ENCODE results near the gene CTSE. TPM values are rescaled to one million over a fixed set of nuclear protein-coding genes. Genes with fewer than 3 reads are reported as not detected.

Gene CTSE
- total and polyA plus RNA-seq, 2 of the 8 experiments (the other 6 are each of a cell fraction or from before 2014, with no cell fraction given) = 0.03 TPM; not detected in 1

- TF ChIP-seq, protein P1, sequence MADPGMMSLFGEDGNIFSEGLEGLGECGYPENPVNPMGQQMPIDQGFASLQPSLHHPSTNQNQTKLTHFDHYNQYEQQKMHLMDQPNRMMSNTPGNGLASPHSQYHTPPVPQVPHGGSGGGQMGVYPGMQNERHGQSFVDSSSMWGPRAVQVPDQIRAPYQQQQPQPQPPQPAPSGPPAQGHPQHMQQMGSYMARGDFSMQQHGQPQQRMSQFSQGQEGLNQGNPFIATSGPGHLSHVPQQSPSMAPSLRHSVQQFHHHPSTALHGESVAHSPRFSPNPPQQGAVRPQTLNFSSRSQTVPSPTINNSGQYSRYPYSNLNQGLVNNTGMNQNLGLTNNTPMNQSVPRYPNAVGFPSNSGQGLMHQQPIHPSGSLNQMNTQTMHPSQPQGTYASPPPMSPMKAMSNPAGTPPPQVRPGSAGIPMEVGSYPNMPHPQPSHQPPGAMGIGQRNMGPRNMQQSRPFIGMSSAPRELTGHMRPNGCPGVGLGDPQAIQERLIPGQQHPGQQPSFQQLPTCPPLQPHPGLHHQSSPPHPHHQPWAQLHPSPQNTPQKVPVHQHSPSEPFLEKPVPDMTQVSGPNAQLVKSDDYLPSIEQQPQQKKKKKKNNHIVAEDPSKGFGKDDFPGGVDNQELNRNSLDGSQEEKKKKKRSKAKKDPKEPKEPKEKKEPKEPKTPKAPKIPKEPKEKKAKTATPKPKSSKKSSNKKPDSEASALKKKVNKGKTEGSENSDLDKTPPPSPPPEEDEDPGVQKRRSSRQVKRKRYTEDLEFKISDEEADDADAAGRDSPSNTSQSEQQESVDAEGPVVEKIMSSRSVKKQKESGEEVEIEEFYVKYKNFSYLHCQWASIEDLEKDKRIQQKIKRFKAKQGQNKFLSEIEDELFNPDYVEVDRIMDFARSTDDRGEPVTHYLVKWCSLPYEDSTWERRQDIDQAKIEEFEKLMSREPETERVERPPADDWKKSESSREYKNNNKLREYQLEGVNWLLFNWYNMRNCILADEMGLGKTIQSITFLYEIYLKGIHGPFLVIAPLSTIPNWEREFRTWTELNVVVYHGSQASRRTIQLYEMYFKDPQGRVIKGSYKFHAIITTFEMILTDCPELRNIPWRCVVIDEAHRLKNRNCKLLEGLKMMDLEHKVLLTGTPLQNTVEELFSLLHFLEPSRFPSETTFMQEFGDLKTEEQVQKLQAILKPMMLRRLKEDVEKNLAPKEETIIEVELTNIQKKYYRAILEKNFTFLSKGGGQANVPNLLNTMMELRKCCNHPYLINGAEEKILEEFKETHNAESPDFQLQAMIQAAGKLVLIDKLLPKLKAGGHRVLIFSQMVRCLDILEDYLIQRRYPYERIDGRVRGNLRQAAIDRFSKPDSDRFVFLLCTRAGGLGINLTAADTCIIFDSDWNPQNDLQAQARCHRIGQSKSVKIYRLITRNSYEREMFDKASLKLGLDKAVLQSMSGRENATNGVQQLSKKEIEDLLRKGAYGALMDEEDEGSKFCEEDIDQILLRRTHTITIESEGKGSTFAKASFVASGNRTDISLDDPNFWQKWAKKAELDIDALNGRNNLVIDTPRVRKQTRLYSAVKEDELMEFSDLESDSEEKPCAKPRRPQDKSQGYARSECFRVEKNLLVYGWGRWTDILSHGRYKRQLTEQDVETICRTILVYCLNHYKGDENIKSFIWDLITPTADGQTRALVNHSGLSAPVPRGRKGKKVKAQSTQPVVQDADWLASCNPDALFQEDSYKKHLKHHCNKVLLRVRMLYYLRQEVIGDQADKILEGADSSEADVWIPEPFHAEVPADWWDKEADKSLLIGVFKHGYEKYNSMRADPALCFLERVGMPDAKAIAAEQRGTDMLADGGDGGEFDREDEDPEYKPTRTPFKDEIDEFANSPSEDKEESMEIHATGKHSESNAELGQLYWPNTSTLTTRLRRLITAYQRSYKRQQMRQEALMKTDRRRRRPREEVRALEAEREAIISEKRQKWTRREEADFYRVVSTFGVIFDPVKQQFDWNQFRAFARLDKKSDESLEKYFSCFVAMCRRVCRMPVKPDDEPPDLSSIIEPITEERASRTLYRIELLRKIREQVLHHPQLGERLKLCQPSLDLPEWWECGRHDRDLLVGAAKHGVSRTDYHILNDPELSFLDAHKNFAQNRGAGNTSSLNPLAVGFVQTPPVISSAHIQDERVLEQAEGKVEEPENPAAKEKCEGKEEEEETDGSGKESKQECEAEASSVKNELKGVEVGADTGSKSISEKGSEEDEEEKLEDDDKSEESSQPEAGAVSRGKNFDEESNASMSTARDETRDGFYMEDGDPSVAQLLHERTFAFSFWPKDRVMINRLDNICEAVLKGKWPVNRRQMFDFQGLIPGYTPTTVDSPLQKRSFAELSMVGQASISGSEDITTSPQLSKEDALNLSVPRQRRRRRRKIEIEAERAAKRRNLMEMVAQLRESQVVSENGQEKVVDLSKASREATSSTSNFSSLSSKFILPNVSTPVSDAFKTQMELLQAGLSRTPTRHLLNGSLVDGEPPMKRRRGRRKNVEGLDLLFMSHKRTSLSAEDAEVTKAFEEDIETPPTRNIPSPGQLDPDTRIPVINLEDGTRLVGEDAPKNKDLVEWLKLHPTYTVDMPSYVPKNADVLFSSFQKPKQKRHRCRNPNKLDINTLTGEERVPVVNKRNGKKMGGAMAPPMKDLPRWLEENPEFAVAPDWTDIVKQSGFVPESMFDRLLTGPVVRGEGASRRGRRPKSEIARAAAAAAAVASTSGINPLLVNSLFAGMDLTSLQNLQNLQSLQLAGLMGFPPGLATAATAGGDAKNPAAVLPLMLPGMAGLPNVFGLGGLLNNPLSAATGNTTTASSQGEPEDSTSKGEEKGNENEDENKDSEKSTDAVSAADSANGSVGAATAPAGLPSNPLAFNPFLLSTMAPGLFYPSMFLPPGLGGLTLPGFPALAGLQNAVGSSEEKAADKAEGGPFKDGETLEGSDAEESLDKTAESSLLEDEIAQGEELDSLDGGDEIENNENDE (IDR thresholded peaks at IDR 0.05; ENCODE audit: insufficient replicate concordance, low read length) = no peak
- TF ChIP-seq CTCF (IDR thresholded peaks at IDR 0.05; ENCODE audit: control extremely low read depth in 1 of 3, insufficient read depth in 1 of 3, low read depth in 1 of 3, low read length in 3 of 3) (no peak), YY1 (IDR thresholded peaks at IDR 0.05; ENCODE audit: low read depth, low read length) (no peak), CREB1 (IDR thresholded peaks at IDR 0.05) (no peak), FOSL1 (IDR thresholded peaks at IDR 0.05; ENCODE audit: insufficient read depth, low read depth, low read length) (no peak), SIX5 (IDR thresholded peaks at IDR 0.05; ENCODE audit: low read depth, low read length) (no peak), TBP (IDR thresholded peaks at IDR 0.05; ENCODE audit: low read depth, low read length) (no peak), TAF7 (optimal IDR thresholded peaks at IDR 0.05; ENCODE audit: borderline replicate concordance, low read depth, low read length) (no peak), SP4 (IDR thresholded peaks at IDR 0.05; ENCODE audit: low read length) (no peak), SIRT6 (IDR thresholded peaks at IDR 0.05; ENCODE audit: low read length) (no peak), ZNF274 (IDR thresholded peaks at IDR 0.05; ENCODE audit: borderline replicate concordance, extremely low read depth, low read length) (no peak)
Measured at GRCh38 chr1:206047271-206047670, 23.6 kb upstream of the CTSE start (continued).

Data from H1 (cell line).